H9 (cell line): Measurements from ENCODE around the gene CDH4. TPM values are rescaled to one million over a fixed set of nuclear protein-coding genes. Genes with fewer than 3 reads are reported as not detected.

Experiments
- DNase-seq: peaks from one replicate; pipeline ENCODE4 v3.0.0-alpha.2; 2017
- H2AFZ ChIP-seq: one replicate; pipeline ENCODE4 v1.6.1; 2013; ENCODE audit warnings: mild to moderate bottlenecking, low read length, control low read depth, moderate library complexity
- H2AK5ac ChIP-seq: 2 replicates; pipeline ENCODE4 v1.6.1; 2013; ENCODE audit warnings: low read length, control low read depth, mixed read lengths; ENCODE audit not compliant: insufficient read length
- H2BK120ac ChIP-seq: one replicate; pipeline ENCODE4 v1.6.1; 2013; ENCODE audit warnings: low read depth, mild to moderate bottlenecking, low read length, control low read depth, inconsistent platforms; ENCODE audit not compliant: poor library complexity, severe bottlenecking
- H2BK12ac ChIP-seq: 2 replicates; pipeline ENCODE4 v1.6.1; 2013; ENCODE audit warnings: low read length, control low read depth, mixed read lengths, low read depth; ENCODE audit not compliant: insufficient read length
- H2BK15ac ChIP-seq: 2 replicates; pipeline ENCODE4 v1.6.1; 2013; ENCODE audit warnings: low read depth, low read length, control low read depth
- H2BK20ac ChIP-seq: one replicate; pipeline ENCODE4 v1.6.1; 2013; ENCODE audit warnings: low read depth, mild to moderate bottlenecking, low read length, control low read depth, inconsistent platforms; ENCODE audit not compliant: poor library complexity, severe bottlenecking
- H2BK5ac ChIP-seq: 2 replicates; pipeline ENCODE4 v1.6.1; 2013; ENCODE audit warnings: low read length, control low read depth, mixed read lengths; ENCODE audit not compliant: insufficient read length
- H3K14ac ChIP-seq: 2 replicates; pipeline ENCODE4 v1.6.1; 2013; ENCODE audit warnings: low read length, control low read depth; ENCODE audit not compliant: insufficient read depth
- H3K18ac ChIP-seq: 2 replicates; pipeline ENCODE4 v1.6.1; 2013; ENCODE audit warnings: low read depth, mild to moderate bottlenecking, mixed read lengths, low read length, control low read depth; ENCODE audit not compliant: insufficient read length
- H3K23ac ChIP-seq: 2 replicates; pipeline ENCODE4 v1.6.1; 2013; ENCODE audit warnings: low read length, control low read depth, mixed read lengths, low read depth; ENCODE audit not compliant: insufficient read length
- H3K23me2 ChIP-seq: 2 replicates; pipeline ENCODE4 v1.6.1; 2013; ENCODE audit warnings: low read depth, mild to moderate bottlenecking, mixed read lengths, low read length, control low read depth; ENCODE audit not compliant: insufficient read length, poor library complexity, severe bottlenecking
- H3K27ac ChIP-seq: 2 replicates; pipeline ENCODE4 v1.5.1; 2013; ENCODE audit warnings: low read length, control low read depth, mixed read lengths, low read depth; ENCODE audit not compliant: insufficient read length
- H3K27me3 ChIP-seq: 2 replicates; pipeline ENCODE4 v1.6.1; 2013; ENCODE audit warnings: low read length, control low read depth, inconsistent platforms; ENCODE audit not compliant: insufficient read depth
- H3K4ac ChIP-seq: 2 replicates; pipeline ENCODE4 v1.6.1; 2013; ENCODE audit warnings: low read depth, mild to moderate bottlenecking, control low read depth, inconsistent platforms, low read length, moderate library complexity
- H3K4me1 ChIP-seq: 2 replicates; pipeline ENCODE4 v1.6.1; 2013; ENCODE audit warnings: low read length, control low read depth, inconsistent platforms; ENCODE audit not compliant: insufficient read depth
- H3K4me2 ChIP-seq: 2 replicates; pipeline ENCODE4 v1.6.1; 2013; ENCODE audit warnings: low read length, control low read depth, mixed read lengths; ENCODE audit not compliant: insufficient read length, insufficient read depth
- H3K56ac ChIP-seq: 2 replicates; pipeline ENCODE4 v1.6.1; 2013; ENCODE audit warnings: low read depth, mild to moderate bottlenecking, mixed read lengths, low read length, control low read depth; ENCODE audit not compliant: insufficient read length
- H3K79me1 ChIP-seq: 2 replicates; pipeline ENCODE4 v1.6.1; 2013; ENCODE audit warnings: low read depth, mild to moderate bottlenecking, moderate library complexity, low read length, control low read depth, inconsistent platforms; ENCODE audit not compliant: insufficient read depth, poor library complexity, severe bottlenecking
- H3K79me2 ChIP-seq: 2 replicates; pipeline ENCODE4 v1.6.1; 2013; ENCODE audit warnings: low read length, control low read depth, inconsistent platforms; ENCODE audit not compliant: insufficient read depth
- H3K9ac ChIP-seq: 2 replicates; pipeline ENCODE4 v1.6.1; 2013; ENCODE audit warnings: low read length, control low read depth, mixed read lengths; ENCODE audit not compliant: insufficient read length; ENCODE audit errors: extremely low read depth
- H3K9me3 ChIP-seq: one replicate; pipeline ENCODE4 v1.6.1; 2013; ENCODE audit warnings: low read depth, low read length, inconsistent platforms; ENCODE audit not compliant: control insufficient read depth
- H3T11ph ChIP-seq: one replicate; pipeline ENCODE4 v1.6.1; 2013; ENCODE audit warnings: mild to moderate bottlenecking, low read length, control low read depth, inconsistent platforms
- H4K20me1 ChIP-seq: one replicate; pipeline ENCODE4 v1.6.1; 2013; ENCODE audit not compliant: control insufficient read depth, insufficient read length, insufficient read depth
- H4K5ac ChIP-seq: 2 replicates; pipeline ENCODE4 v1.6.1; 2013; ENCODE audit warnings: low read depth, mild to moderate bottlenecking, mixed read lengths, low read length, control low read depth; ENCODE audit not compliant: insufficient read length
- H4K8ac ChIP-seq: replicated peaks from 2 replicates; pipeline ENCODE4 v1.6.1; 2013; ENCODE audit warnings: low read length, control low read depth, mixed read lengths, low read depth; ENCODE audit not compliant: insufficient read length
- H4K91ac ChIP-seq: 2 replicates; pipeline ENCODE4 v1.6.1; 2013; ENCODE audit warnings: low read depth, mild to moderate bottlenecking, moderate library complexity, mixed read lengths, low read length, control low read depth; ENCODE audit not compliant: insufficient read length
- H3K27ac Mint-ChIP-seq, 3 experiments: 2 replicates in 2 of 3; 3 replicates in 1 of 3; pipeline ENCODE4 v1.8.0; 2020 to 2021; ENCODE audit warnings: mixed read lengths in 3 of 3, mild to moderate bottlenecking in 1 of 3, moderate library complexity in 1 of 3
- H3K27me3 Mint-ChIP-seq: 2 replicates; pipeline ENCODE4 v1.8.0; 2021; ENCODE audit warnings: low read depth, mild to moderate bottlenecking, moderate library complexity, mixed read lengths
- H3K36me3 Mint-ChIP-seq, 3 experiments: 2 replicates in 2 of 3; 3 replicates in 1 of 3; pipeline ENCODE4 v1.8.0; 2020 to 2021; ENCODE audit warnings: low read depth in 3 of 3, mixed read lengths in 3 of 3; ENCODE audit not compliant: insufficient read depth in 1 of 3
- H3K4me1 Mint-ChIP-seq, 2 experiments: 2 replicates each; pipeline ENCODE4 v1.8.0; 2020; ENCODE audit warnings: mixed read lengths in 2 of 2
- H3K4me3 Mint-ChIP-seq, 2 experiments: 2 replicates in 1 of 2; 3 replicates in 1 of 2; pipeline ENCODE4 v1.8.0; 2020 to 2021; ENCODE audit warnings: mild to moderate bottlenecking in 2 of 2, mixed read lengths in 2 of 2, moderate library complexity in 1 of 2
- H3K9me3 Mint-ChIP-seq, 2 experiments: 2 replicates in 1 of 2; 3 replicates in 1 of 2; pipeline ENCODE4 v1.8.0; 2020; ENCODE audit warnings: mild to moderate bottlenecking in 2 of 2, mixed read lengths in 2 of 2, moderate library complexity in 1 of 2
- CTCF ChIP-seq: fragments of 200-600 bp; sonication (generic); conservative IDR thresholded peaks from 3 replicates; pipeline ENCODE4 v1.8.0; 2021; ENCODE audit warnings: antibody characterized with exemption, mild to moderate bottlenecking
- WGBS: extraction: QIAGEN DNeasy Blood & Tissue Kit; methylation state at CpG from one replicate; pipeline ENCODE4 v1.1.7; 2013; ENCODE audit warnings: missing lambda C conversion rate, low lambda C conversion rate, mixed read lengths; ENCODE audit not compliant: insufficient read length; ENCODE audit errors: extremely low coverage; 5-methylcytosine and 5-hydroxymethylcytosine counted together
- total RNA-seq: library from RNA; stranded (reverse); gene quantifications from 2 replicates; pipeline ENCODE4 v1.2.1, GENCODE V29; 2021

CDH4 gene
- total RNA-seq, 1 experiment from 2014 or later = 3.0 TPM

GRCh38 chr20:61527626-61528025 is 275.6 kb downstream of the CDH4 start:
- no peak overlapping the region for H3K27ac Mint-ChIP-seq
- H3K18ac ChIP-seq = no peak overlapping the region
- H3K79me1 ChIP-seq = no peaks in the 10 kb centered on the region

More at GRCh38 chr20:61527626-61528025, 275.6 kb downstream of the CDH4 start:
- H4K91ac ChIP-seq = no peak overlapping the region
- H2BK20ac ChIP-seq = no peak overlapping the region
- H2AK5ac ChIP-seq = no peak overlapping the region
- H2BK5ac ChIP-seq = no peak overlapping the region
- H3K79me2 ChIP-seq = no peaks in the 10 kb centered on the region
- no peak overlapping the region for H3K4me2 ChIP-seq
- H4K5ac ChIP-seq = no peak overlapping the region
- no peak overlapping the region for H2BK120ac ChIP-seq
- no peaks in the 10 kb centered on the region for H3K23me2 ChIP-seq
- no CpG with 5 or more reads among the region's 11 CpGs for WGBS
- no peak overlapping the region for H3K23ac ChIP-seq
- no peak overlapping the region for H2AFZ ChIP-seq
- DNase-seq = no peak
- peaks cover 2% of the 10 kb centered on the region; the same call in 1 of the 2 replicates for H3K27me3 ChIP-seq
- H3T11ph ChIP-seq = no peak overlapping the region
- H3K9ac ChIP-seq = no peak overlapping the region
- no peak for TF ChIP-seq CTCF
- no peak overlapping the region for H3K27ac ChIP-seq
- Mint-ChIP-seq H3K4me1 (peaks cover 16 to 21% of the 10 kb centered on the region in 2 experiments), H3K36me3 (no peaks in the 10 kb centered on the region; a peak in 1 of 7 replicates), H3K4me3 (no peak overlapping the region), H3K9me3 (no peaks in the 10 kb centered on the region; a peak in 1 of 5 replicates), H3K27me3 (peaks cover 24% of the 10 kb centered on the region)
- no peak overlapping the region for H3K4ac ChIP-seq
- H2BK15ac ChIP-seq = no peak overlapping the region
- H4K20me1 ChIP-seq = no peaks in the 10 kb centered on the region
- no peaks in the 10 kb centered on the region for H3K4me1 ChIP-seq
- no peak overlapping the region for H3K56ac ChIP-seq
- H4K8ac ChIP-seq = no peak overlapping the region
- H2BK12ac ChIP-seq = no peak overlapping the region
- H3K9me3 ChIP-seq = no peaks in the 10 kb centered on the region
- H3K14ac ChIP-seq = no peak overlapping the region
